ENCODE results near the gene CASP10.
A peak's percentile ranks its signal among the peaks of the same experiment; 100 is the strongest.

CASP10 gene

DNA sequence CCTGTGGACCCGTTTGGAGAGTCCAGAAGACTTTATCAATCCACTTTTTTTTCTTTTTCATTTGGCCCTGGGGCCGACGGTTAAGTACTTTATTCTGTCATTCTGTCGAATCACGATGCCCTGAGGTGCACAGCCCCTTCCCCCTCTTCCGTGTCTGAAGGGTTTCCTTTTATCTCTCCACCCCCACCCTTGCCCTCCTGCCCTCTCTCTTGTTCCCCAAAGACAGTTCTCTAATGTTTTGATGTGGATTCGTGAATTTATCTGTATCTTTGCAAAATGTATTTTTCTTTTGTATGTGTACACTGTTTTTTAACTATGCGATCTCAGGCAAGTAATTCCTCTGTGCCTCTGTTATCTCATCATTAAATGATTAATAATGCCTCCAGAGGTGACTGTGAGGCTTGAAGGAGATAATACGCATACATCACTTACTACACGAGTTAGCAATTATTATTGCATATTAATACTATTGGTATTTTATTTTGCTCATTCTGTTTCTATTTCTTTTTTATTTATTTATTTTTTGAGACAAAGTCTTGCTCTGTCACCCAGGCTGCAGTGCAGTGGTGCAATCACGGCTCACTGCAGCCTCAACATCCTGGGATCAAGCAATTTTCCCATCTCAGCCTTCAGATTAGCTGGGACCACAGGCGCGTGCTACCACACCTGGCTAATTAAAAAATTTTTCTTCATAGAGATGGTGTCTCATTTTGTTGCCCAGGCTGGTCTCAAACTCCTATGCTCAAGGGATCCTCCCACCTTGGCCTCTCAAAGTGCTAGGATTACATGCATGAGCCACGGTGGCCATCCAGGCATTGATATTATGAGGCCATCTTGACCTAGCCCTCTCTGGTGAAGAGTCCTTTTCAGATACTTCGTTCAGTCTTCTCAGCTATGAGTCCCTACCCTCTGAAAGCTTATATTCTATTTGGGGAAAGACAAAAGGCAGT is 76.0 kb downstream of the CASP10 start:
- no peak for DNase-seq (ENCODE audit: low read depth, low spot score)

DNA sequence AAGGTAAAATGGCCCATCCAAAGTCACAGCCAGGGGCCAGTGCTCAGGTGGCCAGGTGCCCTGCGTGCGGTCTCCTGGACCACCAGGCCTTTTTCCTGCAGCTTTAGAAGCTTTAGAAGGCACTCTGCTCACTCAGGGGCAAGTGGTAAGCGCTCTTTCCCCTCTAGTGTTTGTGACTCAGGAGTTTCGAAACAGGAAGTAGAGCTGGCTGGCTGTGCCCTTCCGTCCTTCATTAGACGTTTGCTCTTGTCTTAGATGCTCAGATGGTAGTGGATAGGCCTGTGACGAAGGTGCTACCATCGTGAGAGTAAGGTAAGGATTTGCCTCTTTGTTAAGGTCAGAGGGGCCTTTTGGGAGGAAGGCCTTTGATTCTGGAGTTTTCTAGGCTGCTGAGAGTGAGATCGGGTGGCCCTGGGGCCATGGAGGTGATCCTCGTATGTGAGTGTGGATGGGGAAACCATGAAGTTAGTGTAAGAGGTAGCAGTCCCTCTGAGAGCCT is 77.4 kb downstream of the CASP10 start, which contains the start of gene CASP8:
Gene CASP8 (plus strand): TSS at position 235 of the 499 bp plus-strand sequence. CDS start 5,951 bp downstream, outside the sequence.
- no peak for DNase-seq (ENCODE audit: low read depth, low spot score)

- peak; percentile 31 for DNase-seq (ENCODE audit: low read depth, low spot score)
These were observed 78.5 kb downstream of the CASP10 start for GRCh38 chr2:201261471-201261870.

DNA sequence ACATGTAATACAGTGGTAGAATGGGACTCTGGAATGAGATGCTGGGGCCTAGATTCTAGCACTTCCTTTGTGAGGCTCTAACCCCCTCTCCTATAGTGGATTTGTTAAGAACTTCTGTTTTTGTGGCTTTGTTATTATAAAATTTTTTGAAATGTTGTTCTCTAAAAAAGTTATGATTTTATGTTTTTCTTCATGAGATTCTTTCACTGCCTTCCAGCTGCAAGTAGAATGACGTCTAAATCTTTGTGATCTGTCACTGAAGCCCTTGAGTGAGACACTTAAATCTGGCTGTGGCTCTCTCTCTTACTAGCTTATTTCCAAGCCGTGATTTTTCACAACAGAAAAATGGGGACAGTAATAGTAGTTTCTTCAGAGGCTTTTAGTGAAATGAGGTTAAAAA is 79.0 kb downstream of the CASP10 start:
- DNase-seq (ENCODE audit: low read depth, low spot score), result no peak

GRCh38 chr2:201262718-201263117 is 79.8 kb downstream of the CASP10 start:
- no peak for DNase-seq (ENCODE audit: low read depth, low spot score)

- no peak for DNase-seq (ENCODE audit: low read depth, low spot score)
These were observed 80.8 kb downstream of the CASP10 start for GRCh38 chr2:201263779-201264178.

GRCh38 chr2:201264472-201265173 is 81.7 kb downstream of the CASP10 start:
- no peak for DNase-seq (ENCODE audit: low read depth, low spot score)

- no peak for DNase-seq (ENCODE audit: low read depth, low spot score)
These were observed 83.7 kb downstream of the CASP10 start for GRCh38 chr2:201266629-201267028.

GRCh38 chr2:201267278-201268030 is 84.5 kb downstream of the CASP10 start:
- DNase-seq (ENCODE audit: low read depth, low spot score), result no peak

DNA sequence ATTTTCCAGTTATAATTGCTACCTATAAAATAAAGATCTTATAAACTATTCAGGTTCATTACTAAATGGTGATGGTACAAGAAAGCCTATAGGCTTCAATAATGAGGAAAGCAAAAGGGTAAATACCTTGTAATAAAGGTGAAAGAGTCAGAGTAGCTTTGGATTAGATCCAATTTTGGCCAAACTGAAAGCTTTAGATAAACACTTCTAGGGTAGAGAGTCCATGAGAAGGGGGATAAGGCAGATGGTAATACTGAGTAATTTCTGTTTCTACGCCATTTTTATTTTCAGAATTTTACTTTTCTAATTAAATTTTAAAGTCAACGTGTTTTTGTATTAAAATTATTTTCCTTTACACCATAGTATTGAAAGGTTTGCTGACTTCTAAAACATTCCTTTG is 86.8 kb downstream of the CASP10 start:
- DNase-seq (ENCODE audit: low read depth, low spot score), result no peak

- no peak for DNase-seq (ENCODE audit: low read depth, low spot score)
These were observed 87.5 kb downstream of the CASP10 start for GRCh38 chr2:201270293-201271001.

DNA sequence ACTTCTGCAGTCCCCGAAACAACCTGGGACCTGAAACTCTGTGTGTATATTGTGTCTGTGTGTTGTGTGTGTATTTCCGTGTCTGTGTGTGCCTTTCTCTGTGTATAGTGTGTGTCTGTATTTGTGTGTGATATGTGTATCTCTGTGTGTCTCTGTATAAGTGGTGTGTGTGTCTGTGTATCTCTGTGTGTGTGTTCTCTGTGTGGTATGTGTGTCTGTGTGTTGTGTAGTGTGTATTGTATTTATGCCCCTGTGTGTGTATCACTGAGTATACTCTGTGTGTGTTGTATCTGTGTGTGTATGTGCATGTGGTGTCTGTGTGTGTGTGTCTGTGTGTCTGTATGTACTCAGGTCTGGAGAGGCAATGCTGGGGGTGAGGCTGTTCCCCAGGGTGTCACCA is 89.0 kb downstream of the CASP10 start:
- DNase-seq (ENCODE audit: low read depth, low spot score), result no peak

- DNase-seq (ENCODE audit: low read depth, low spot score), result no peak
These were observed 90.5 kb downstream of the CASP10 start for GRCh38 chr2:201273330-201273983.

GRCh38 chr2:201275069-201275468 is 92.1 kb downstream of the CASP10 start:
- DNase-seq (ENCODE audit: low read depth, low spot score), result no peak

- DNase-seq (ENCODE audit: low read depth, low spot score), result no peak
These were observed 93.0 kb downstream of the CASP10 start for GRCh38 chr2:201275990-201276389.

- no peak for DNase-seq (ENCODE audit: low read depth, low spot score)
These were observed 93.6 kb downstream of the CASP10 start for GRCh38 chr2:201276511-201276910.
